Kidney tubule cell (primary cell): ENCODE data around the gene R3HDM2.
A peak's percentile ranks its signal among the peaks of the same experiment; 100 is the strongest.
"Not testable (repeated sequence)": the region's sequence is repeated elsewhere in the genome, so short reads cannot be mapped to it uniquely, and the experiment has no call there.

Experiments used
- DNase-seq: peaks from one replicate; pipeline ENCODE4 v3.0.0-alpha.2; 2018; ENCODE audit warnings: low spot score

Gene R3HDM2

GRCh38 chr12:57377103-57377840 is 53.6 kb downstream of the R3HDM2 start:
- DNase-seq = no peak

DNA sequence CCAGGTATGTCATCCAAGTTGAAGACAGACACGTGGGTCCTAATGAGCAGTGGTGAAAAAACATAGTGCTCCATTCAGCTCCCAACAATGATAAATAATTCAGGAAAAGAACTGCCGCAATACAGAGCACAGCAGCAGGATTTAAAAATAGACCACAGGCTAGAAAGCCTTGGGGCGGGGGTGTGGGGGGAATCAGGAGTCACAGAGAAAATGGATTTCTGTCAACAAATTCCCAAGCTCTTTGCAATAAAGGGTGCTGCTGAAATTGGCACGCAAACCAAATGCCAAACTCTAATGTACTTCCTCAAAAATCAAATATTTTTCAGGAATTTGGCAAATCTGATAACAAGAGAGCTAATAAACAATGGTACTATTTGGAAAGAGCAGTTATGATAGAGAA is 58.6 kb downstream of the R3HDM2 start:
- no peak for DNase-seq

DNA sequence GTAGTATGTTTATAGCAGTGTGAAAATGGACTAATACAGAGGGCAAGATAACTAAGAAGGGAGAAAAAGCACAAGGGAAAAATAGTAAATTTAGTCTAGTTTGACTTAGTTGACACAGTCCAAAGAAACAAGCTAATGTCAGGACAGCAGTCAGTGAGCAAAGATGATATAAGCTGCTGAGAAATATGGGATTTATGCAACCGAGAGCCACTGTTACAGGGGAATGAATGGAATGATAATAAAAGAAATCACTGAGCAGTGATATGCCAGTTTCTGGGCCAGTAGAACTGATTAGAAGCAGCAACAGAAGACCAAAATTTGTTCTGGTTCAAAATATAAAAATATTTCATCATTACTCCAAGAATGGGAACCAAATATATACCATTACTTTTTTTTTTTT is 60.1 kb downstream of the R3HDM2 start:
- no peak for DNase-seq

DNA sequence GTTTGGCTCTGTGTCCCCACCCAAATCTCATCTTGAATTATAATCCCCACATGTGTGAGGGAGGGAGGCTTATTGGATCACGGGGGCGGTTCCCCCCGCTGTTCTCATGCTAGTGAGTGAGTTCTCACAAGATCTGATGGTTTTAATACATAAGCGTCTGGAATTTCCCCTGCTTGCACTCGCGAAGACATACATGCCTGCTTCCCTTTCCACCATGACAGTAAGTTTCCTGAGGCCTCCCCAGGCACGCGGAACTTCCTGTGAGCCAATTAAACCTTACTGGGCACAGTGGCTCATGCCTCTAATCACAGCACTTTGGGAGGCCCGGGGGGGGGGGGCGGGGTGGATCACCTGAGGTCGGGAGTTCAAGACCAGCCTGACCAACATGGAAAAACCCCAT is 60.8 kb downstream of the R3HDM2 start:
- DNase-seq = no peak

- DNase-seq = no peak
Measured at GRCh38 chr12:57369202-57369601, 61.6 kb downstream of the R3HDM2 start.

DNA sequence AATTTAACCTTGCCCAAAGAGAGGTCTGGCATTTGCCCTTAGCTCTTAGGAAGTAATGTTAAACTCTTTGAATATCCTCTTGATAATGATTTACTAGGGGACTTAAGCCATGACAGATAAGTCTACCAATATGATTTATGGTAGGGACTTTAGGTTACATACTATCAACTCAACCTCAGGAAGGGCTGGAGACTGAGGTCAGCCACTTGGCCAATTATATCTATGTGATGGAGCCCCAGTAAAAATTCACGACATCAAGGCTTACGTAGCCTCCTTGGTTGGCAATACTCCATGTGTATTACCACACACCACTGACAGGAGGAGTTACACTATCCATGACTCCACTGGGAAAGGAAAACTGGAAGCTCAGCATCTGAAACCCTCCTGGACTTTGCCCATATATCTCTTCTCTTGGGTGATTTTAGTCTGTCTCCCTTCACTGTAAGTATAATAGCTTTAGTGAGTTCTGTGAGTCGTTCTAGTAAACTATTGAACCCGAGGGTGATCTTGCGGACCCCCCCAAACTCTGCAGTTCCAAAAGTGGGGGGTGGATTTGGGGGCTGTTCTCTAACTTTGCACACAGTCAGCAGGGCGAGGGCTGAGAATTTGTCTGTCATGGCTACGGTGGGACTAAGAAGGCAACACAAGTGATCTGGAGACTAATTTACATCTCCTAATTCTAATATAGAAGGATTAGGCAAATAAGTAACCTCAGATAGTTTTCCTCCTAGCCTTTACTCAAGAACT is 62.3 kb downstream of the R3HDM2 start:
- DNase-seq = peak; percentile 94

DNA sequence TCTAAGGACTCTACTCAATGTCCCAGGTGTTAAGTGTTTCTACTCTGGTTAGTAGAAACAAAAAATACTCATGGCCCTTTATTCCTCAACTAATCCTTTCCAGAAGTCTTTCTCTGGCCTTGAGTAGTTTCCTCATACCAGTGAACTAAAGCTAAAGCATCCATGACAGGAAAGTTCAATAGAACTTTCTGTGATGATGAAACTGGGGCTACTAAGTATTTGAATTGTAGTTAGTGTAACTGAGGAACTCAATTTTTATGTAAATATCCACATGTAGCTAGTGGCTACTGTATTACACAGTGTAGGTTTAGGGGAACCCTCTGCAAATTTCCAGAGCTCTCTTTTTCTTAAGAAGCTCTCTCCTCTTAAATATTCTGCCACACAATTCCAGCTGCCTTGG is 63.7 kb downstream of the R3HDM2 start:
- peak; percentile 2 for DNase-seq

GRCh38 chr12:57366315-57366714 is 64.5 kb downstream of the R3HDM2 start:
- no peak for DNase-seq

DNA sequence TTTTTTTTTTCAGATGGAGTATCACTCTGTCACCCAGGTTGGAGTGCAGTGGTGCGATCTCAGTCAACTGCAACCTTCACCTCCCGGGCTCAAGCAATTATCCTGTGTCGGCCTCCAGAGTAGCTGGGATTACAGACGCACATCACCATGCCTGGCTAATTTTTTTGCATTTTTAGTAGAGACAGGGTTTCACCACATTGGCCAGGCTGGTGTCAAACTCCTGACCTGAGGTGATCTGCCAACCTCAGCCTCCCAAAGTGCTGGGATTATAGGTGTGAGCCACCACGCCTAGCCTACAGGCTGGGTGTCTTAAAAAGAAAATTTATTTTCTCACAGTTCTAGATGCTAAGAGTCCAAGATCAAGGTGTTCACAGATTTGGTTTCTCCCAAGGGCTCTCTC is 66.7 kb downstream of the R3HDM2 start:
- not testable (repeated sequence) for DNase-seq

- DNase-seq = no peak
Measured at GRCh38 chr12:57360468-57360867, 70.4 kb downstream of the R3HDM2 start.

DNA sequence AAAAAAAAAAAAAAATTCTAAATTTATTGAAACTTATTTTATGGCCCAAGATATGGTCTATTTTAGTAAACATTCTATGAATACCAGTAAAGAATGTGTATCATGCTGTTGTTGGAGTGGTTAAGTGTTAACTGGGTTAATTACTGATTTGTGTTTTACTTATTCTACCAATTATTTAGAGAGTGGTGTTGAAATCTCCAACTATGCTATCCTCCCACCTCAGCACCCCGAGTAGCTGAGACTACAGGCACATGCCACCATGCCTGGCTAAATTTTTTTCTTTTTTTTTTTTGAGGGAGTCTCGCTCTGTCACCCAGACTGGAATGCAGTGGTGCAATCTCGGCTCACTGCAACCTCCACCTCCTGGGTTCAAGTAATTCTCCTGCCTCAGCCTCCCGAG is 72.2 kb downstream of the R3HDM2 start:
- DNase-seq = no peak

- DNase-seq = no peak
Measured at GRCh38 chr12:57355734-57356133, 75.1 kb downstream of the R3HDM2 start.

DNA sequence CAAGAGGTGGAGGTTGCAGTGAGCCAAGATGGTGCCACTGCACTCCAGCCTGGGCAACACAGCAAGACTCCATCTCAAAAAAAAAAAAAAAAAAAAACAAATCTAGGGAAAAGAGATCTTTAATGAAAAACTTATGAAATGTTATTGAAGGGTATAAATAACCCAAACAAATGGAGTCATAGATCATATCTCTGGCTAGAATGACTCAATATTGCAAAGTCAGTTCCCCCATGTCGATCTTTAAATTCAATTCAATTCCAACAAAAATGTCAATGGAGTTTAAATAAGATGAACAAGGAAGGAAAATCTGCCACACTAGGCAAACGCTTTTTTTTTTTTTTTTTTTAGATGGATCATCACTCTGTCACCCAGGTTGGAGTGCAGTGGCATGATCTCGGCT is 78.7 kb downstream of the R3HDM2 start:
- DNase-seq = no peak

DNA sequence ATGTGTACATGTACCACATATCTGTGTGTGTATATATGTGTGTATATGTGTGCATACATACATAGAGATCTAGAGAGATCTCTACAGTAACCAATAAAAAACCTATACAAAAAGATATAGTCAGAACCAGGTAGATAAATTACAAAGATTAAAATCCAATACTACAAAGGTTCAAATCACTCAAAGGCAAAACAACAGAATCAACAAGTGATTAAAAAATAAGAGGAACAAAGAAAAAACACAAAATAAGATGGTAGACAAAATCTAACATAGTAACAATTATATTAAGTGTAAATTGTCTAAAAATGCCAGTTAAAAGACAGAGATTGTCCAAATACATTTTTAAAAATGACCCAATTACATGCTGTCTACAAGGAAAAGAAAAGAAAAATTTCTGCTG is 83.6 kb downstream of the R3HDM2 start:
- DNase-seq = no peak

DNA sequence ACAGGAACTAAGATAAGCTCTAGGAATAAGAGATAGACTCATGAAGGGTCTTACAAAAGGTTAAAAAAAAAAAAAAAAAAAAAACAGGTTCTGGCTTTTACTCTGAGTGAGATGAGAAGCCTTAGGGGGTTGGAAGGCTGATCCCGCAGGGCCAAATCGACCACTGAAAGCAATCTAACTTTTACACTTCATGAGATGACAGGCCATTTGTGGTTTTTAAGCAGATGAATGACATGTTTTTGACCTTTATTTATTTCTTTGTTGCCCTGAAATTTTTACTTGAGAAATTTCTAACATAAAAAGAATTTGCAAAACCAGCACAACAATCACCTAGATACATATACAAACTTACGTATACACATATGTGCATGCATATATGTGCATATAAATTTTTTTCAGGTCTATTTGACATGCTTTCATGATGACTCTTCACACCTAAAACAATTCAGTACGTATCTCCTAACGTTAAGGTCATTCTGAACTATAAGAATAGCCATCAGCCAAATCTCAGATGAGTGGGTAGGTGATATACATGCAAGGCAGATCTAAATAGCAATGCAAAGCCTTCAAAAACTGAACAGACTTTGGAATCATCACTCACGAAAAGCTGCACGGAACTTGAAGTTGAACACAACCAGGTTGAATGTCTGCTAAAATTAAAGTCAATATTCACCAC is 87.0 kb downstream of the R3HDM2 start:
- DNase-seq = no peak

GRCh38 chr12:57342207-57342691 is 88.6 kb downstream of the R3HDM2 start:
- no peak for DNase-seq

GRCh38 chr12:57341275-57341990 is 89.4 kb downstream of the R3HDM2 start:
- DNase-seq = no peak

- peak; percentile 22 for DNase-seq
Measured at GRCh38 chr12:57340104-57340503, 90.7 kb downstream of the R3HDM2 start.

- DNase-seq = not testable (repeated sequence)
Measured at GRCh38 chr12:57336299-57336698, 94.5 kb downstream of the R3HDM2 start.

- no peak for DNase-seq
Measured at GRCh38 chr12:57334219-57334618, 96.6 kb downstream of the R3HDM2 start.

DNA sequence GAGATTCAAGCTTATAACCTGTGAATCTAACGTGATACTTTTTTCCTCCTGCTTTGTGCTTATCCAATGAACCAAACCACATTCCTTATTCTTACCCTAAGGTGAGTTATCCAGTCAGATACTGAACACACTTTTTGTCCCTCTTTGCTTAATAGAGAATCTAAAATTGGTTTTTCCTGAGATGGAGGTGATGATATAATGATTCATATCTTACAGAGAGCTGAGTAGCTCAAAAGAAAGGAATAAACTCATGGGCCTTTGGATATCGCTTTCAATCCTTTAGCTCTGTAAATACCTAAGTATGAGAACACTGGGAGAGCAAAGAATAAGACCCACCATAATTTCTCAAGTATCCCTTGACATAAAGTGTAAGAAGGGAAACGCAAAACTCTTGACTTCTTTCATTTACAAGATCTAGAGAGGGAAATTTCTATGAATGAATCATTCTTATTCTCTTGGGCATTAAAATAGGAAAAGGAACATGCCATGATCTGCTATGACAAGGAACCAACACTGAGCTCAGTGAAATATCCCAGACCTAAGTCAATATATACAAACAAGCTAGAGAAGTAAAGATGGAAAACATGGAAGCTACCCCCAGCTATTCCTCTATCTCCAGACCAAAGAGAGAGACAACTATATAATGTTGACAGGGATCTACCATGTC is 98.1 kb downstream of the R3HDM2 start:
- DNase-seq = peak; percentile 11

DNA sequence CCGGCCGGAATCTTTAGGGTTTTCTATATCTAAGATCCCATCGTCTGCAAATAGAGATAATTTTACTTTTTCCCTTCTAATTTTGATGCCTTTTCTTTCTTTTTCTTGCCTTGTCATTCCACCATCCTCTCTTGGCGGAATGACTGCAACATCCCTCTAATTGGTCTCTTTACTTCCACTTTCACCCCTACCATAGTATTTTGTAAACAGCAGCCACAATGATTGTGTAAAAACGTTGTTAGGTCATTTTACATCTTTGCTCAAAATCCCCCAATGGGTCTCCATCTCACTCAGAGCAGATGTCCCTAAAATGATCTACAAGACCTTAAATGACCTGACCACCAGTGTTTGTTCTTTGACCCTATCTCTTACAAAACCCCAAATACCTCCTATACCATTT is 99.9 kb downstream of the R3HDM2 start:
- no peak for DNase-seq
